DMS53 (cell line): ENCODE results near the gene IFIT1.
"Not testable (repeated sequence)": the region's sequence is repeated elsewhere in the genome, so short reads cannot be mapped to it uniquely, and the experiment has no call there.

ENCODE experiments used
- DNase-seq: peaks from one replicate; lab custom pipeline; 2025; lab: John Stamatoyannopoulos, UW

Gene IFIT1

GRCh38 chr10:89367529-89367928, 24.9 kb upstream of the IFIT1 start:
- DNase-seq: peak; percentile 11

DNA sequence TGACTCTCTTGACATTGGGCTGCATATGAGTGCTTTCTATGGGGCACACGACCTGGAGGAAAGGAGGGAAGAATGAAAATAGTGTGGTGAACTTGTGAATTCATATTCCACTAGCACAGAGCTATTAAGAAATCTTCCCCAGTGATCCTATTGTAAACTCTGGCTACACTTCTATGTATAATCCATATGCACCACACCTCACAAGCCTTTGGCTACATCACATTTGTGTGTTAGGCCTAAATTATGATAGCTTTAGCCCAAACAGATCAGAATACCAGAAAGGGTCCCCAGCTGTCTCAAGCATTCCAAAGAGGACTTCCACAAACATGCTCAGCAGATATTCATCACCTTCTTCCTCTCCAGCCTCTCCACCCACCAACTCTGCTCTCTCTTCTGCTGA, 24.3 kb upstream of the IFIT1 start:
- DNase-seq: no peak

DNA sequence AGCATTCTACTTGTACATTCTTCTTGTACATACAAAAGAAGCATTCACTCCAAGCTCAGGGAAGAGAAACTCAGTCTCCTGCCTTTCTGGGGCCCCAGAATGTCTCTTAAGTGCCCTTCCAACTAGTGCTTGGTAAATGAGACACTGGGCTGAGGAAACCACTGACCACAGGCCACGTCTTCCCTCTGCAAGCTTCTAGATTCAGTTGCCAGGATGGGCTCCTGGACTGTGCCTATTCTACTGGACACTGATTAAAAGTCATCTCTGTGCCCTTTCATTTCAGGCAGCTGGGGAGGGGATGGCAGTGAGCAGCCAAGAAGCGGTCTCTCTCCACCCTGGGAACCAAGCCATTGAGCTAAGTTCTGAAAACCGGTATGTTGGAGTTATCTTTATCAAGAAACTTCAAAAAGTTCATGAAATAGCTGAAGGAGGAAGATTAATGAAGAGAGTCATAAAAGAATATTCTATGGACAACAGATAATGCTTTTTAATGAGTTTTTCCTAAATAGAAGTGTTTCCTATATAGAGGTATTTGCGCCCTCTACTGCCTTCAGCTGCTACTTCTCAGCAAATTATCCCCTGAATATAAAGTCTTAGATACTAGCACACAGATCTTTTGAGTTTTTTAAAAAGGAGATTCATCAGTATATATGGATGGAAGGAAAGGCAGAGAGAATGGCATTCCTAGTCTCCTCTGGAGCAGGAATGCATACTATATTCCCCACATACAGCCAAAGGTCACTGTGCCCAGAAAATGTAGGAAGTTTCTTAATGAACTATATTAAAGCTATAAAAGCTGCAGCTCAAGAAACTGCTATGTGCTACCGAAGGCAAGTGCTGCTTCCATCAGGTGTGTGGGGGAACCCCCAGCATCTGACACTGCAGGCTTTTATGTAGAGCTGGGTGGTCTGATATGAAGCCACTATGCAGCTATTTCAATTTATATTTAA, 23.0 kb upstream of the IFIT1 start:
- peak; percentile 47 for DNase-seq

GRCh38 chr10:89371079-89371478, 21.3 kb upstream of the IFIT1 start:
- no peak for DNase-seq

GRCh38 chr10:89371987-89372386, 20.4 kb upstream of the IFIT1 start:
- no peak for DNase-seq

DNA sequence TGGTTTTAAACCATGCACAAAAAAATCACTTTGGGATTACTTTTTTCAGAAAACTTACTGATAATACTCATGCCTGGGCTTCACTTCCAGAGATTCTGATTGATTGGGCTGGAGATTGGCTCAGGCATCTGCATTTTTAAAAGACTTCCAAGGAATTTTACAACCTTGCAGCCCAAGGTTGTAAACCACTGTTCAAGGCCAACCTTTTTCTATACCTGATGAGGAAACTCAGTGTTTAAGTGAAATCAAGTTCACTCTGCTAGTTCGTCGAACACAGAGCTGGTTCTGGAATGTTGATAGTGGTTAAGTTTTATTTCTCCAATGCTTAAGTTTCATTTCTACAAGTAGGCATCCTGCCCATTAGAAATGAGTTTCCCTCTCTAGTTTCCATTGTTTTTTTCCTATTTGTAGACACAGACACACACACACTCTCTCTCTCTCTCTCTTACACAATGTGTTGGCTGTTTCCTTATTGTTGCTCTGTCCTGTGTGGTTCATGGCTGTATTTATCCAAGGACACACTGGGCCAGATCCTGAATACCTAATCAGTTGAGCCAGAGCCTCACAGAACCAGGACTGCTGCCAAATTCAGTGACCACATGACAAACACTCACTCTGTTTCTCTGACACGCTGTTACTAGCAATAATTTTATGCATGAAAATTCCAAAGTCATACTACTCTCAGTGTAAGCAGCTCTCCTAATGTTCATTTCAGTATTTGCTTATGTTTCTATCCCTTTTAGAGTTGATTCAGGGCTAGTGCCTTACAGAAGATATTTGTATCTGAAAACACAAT, 18.3 kb upstream of the IFIT1 start:
- peak; percentile 79 for DNase-seq

DNA sequence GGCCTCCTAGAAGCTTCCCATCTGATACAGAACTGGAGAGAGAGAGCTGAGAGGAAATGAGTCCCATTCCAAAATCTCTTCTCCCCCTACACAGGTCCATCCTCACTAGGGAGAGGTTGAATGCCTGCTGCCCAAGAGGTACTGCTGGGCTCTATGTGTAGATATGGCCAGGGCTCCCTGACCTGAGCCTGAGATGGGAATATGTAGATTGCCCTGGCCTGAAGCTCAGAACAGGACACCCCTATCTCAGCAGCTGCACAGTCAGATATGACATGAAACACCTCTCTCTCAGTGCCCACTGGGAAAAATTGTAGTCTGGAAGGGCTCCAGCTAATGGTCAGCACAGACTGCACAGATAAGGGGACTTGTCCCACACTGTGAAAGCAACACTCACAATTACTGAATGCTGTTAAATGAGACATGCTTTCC, 17.7 kb upstream of the IFIT1 start:
- no peak for DNase-seq

- DNase-seq: peak; percentile 4
Measured at GRCh38 chr10:89377705-89378637, 14.5 kb upstream of the IFIT1 start, which contains the start of gene IFIT1B. IFIT1B (plus strand) TSS chr10:89378056; CDS start chr10:89378136, 80 bp downstream.

DNA sequence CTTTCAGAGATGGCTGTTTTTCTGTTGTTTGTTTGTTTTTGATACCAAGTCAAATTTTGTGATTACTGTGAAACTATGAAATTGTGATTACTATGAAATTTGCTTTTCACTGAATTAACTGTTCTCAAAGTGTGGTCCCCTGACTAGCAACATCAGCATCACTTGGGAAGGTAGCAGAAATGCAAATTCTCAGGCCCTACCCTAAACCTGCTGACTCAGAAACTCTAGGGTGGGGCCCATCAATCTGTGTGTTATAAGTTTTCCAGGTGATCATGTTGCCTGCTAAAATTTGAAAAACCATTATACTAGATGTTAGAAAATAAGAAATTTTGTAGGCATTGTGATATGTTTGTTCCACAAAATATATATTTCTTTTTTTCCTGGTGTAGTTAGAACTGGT, 13.3 kb upstream of the IFIT1 start:
- no peak for DNase-seq

DNA sequence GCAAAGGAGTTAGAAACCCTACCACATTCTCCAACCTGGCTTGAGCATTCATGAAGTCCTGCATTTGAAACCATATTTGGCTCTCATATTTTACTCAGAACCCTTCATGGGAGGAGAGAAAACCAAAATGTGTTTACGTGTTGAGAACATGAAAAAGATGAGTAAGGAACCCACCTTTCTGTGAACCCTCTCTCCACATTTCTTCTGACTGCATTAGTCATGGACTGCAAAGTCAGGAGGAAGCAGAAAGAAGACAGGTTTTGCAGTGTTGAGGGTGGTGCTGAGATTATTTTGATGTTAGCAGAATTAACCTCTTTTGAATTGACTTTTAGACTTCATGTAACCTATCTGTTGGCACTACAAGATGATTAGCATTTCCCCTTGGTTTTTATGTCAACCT, 9.7 kb upstream of the IFIT1 start:
- no peak for DNase-seq

DNA sequence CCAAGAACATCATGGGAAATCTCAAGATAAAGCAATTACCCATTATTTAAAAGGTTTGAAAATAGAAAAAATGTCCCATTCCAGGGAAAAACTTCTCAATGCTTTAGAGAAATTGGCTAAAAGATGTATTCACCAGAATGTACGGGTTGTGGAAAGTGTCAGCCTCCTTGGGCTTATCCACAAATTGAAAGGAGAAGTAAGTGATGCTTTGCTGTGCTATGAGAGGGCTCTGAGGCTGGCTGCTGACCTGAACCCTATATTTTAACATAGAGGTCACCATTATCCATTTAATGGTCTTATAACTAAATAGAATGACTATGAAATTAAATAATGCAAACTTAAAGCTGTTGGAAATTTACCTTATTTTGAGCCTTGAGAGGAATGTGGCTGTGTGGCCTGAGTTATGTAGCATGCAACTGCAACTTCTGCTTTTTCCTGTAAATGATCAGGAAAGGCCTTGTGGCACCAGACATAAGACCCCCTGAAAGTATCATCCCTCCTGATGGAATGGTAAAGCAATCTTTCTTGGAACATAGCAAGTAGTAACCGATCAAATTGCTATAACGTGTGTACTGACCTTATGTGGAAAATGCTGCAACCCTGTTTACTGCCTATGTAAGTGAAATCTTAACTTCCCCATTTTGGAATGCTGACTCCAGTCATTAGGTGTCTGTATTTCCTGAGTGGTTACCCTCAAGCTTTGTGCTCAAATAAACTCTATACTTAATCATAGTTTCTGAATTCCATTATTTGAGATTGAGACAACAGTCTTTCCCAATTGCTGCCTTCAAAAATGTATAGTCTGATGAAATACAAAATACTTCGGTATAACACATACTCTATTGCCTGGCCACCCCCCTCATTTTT, 7.7 kb upstream of the IFIT1 start:
- DNase-seq: no peak

- DNase-seq: no peak
Measured at GRCh38 chr10:89388806-89389205, 3.6 kb upstream of the IFIT1 start.

GRCh38 chr10:89389254-89389653, 3.2 kb upstream of the IFIT1 start:
- DNase-seq: peak; percentile 72

- peak; percentile 11 for DNase-seq
Measured at GRCh38 chr10:89390476-89391225, 1.8 kb upstream of the IFIT1 start.

DNA sequence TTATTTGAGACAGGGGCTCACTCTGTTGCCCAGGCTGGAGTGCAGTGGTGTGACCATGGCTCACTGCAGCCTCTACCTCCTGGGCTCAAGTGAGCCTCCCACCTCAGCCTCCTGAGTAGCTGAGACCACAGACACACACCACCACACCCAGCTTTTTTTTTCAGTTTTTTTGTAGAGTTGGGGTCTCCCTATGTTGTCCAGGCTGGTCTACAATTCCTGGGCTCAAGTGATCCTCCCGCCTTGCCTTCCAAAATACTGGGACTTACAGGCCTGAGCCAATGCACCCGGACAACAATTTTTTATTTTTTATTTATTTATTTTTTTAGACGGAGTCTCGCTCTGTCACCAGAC, 1.2 kb upstream of the IFIT1 start:
- DNase-seq: not testable (repeated sequence)

GRCh38 chr10:89392974-89393373, 551 bp downstream of the IFIT1 start:
- peak; percentile 18 for DNase-seq

DNA sequence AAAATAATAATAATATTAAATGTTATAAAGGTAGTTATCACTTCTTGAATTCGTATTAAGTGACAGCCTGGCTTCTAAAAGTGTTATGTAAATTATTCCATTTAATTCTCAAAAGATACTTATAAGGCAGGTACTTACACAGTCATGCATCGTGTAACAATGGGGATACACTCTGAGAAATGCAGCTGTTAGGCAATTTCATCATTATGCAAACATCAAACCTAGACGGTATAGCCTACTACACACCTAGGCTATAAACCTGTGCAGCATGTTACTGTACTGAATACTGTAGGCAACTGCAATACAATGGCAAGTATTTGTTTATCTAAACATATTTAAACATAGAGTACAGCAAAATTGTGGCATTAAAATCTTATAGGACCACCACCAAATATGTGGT, 1.5 kb downstream of the IFIT1 start:
- peak; percentile 78 for DNase-seq

DNA sequence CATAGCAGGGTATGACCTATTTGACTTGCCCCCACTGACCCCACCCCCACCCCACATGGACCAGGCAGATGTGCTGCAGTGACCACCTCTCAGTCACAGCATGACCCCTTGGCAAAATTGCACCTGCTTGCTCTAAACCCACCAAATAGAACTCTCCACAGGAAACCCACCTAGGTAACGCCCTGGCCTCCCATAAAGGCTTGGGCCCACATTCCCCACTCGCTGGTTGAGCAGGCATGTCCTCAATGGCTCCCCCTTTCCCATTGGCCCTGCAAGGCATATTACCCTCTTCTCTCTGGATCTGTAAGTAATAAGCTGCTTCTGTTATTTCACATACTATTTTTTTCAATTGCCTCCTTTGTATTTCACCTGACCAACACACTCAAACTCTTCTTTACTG, 2.7 kb downstream of the IFIT1 start:
- DNase-seq: no peak

GRCh38 chr10:89398003-89398749, 5.8 kb downstream of the IFIT1 start:
- DNase-seq: peak; percentile 9
